ENCODE data around the gene PGAP2.
A peak's percentile ranks its signal among the peaks of the same experiment; 100 is the strongest.

PGAP2 gene

DNA sequence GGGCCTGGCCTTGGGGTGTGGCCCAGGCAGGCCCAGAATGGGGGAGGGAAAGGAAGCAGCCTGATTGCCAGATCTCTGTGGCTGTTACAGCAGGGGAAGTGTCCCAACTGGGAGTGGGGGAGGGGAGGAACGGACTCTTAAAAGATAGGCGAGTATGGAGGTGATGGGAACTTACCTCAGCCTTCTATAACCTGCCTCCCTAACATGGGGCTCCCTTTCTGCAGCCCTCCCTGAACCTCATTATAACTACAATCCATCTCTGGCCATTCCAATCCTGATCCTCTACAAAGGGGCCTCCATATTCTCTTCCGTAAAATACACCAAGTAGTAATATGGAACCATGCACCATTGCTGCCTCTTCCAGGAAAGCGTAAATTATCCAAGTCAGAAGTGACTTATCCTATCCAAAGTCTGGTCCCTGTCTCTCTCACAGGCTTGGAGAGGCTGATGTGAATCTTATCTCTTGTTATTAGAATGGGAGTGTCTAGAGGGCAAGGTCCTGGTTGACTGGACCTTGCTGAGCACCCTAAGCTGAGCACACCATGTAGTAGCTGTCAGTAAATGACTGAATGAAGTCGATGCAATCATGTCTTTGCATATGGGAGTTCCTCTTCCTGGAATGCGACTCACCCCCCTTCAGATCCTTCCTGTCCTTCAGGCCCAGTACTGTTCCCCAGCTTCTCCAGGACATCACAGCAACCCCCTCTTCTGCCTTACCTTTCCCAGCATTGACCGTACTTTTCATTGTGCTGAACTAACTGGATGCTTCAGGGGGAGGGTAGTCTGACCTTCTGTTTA is 26.5 kb downstream of the PGAP2 start:
- DNase-seq: no peak

DNA sequence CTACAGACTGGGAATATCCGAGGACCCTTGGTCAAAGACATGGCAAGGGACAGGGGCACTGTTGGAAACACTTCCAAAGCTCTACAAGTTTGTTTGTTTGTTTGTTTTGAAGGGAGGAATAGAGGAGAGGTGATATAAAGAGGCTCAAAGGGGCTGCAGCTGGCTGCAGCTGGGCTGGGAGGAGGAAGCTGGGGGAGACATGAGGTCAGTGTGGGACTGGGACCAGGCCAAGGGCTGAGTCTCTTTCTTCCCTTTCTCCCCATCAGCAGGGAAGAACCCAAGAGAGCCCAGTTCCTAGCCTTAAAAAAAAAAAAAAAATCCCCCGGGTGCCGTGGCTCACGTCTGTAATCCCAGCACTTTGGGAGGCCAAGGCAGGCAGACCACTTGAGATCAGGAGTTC is 27.4 kb downstream of the PGAP2 start:
- DNase-seq: no peak

GRCh38 chr11:3836903-3837302 is 28.5 kb downstream of the PGAP2 start:
- DNase-seq: no peak

DNA sequence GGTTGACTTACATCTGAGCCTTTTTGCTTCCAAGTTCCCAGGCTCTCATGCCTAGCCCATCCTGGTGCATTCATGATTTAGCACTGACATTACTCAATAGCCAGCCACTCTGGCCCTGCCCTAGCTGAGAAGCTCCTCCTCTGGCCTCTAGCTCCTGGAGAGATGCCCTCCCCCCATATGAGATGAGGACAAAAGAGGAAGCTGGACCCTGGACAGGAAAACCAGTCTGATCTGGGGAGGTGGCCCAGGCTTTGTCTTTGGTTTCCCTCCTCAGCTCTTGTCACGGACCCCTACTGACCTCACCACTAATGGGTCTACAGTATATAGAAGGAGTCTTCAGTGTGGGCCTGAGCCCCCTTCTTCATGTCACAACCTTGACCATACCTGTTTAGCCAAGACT is 29.4 kb downstream of the PGAP2 start:
- no peak for DNase-seq

GRCh38 chr11:3838504-3838903 is 30.1 kb downstream of the PGAP2 start:
- no peak for DNase-seq

DNA sequence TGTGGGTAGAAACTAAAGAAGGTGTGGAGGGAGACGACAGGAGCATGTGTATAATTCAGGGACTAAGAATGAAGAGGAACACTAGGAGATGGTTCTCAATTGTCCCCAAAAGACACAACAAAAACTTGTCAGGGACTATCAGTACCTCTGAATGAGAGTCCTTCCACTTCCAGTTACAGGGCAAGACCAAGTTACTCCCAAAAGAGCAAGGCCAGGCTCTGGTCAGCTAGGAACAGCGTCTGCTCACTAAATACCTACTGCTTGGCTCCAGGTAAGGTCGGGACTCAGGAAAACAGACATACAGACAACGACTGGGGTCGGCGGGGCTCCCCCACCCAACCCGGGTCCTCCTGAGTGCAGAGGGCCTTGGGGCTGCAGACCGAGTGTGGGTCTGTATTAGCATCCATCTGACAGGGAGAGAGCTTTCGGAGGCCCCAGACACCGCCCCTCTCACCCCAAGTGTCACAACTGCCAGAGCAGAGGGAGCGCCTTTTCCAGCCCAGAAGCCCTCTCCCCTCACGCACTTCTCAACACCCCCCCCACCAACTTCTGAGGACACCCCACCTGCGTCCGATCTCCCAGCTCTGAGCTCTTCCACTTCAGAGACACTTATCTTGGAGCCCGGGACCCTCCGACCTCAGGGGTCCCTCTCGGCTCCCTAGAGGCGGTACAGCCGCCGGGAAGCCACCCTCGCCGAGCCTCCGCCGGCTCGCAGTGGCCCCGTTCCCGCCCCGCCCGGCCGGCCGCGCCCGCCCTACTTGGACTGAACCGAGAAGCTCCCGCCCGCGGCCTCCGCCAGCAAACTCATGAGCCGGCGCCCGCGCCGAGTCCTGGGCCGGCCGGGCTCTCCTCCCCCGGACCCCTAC is 31.9 kb downstream of the PGAP2 start:
- no peak for DNase-seq

DNA sequence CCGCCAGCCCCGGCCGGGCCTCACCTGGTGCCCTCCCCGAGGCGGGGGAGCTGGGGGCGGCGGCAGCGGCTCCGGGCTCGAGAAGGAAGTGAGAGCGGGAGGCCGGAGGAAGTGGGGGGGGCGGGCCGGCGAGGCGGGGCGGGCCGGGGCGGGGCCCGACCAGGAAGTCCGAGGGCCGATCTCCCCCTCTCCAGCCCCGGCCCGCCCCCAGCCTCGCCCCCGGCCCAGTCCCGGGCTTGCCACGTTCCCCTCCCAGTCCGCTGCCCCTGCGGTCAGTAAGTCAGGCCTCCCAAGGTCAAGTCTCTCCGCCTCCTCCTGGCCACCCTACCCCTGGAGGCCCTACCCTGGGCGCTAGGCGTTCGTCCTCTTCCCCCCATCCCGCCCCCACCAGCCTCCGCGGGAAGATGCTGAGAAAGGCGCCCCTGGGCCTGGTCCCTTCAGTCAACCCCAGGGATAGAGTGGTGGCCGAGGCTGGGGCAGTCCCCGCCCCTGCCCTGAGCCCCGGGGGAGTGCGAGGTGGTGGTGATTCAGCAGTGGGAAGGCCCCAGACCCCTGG is 32.6 kb downstream of the PGAP2 start, which contains the start of gene RHOG:
TSS of gene RHOG (minus strand) at position 90 of the 556 bp plus-strand sequence. CDS start 12,821 bp downstream, outside the sequence.
- DNase-seq: no peak

DNA sequence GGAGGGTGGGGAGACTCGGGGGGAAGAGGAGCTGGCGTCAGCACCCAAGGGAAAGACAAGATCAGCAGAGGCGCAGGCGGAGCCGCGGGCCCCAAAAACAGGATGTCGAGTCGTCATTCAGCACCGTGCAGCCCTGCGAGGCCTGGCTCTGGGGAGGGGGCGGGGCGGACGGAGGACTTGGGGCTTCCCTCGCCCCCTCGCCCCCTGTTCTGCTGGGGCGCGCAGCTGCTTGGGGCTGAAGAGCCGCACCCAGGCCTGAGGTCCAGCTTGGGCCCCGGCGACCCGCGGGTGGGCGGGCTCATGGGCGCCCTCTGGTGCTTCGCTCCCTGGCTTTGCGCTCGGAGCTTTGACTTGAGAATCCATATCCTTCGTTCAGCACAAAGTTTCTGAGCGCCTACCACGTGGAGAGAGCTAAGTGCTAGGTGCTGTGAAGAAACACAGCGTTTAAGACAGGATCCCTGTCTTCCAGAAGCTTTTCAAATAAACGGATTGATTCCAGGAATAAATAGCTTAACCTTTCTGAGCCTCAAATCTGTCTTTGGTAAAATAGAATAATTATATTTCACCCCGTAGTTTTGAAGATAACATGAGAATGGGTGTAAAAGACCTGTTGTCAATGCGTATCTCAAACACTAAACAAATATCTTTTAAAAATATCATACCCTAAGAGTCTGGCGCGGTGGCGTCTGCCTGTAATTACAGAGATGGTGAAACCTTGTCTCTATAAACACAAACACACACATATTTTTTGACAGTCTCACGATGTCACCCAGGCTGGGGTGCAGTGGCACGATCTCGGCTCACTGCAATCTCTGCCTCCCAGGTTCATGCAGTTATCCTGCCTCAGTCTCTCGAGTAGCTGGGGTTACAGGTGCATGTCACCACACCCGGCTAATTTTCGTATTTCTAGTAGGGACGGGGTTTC is 33.3 kb downstream of the PGAP2 start:
- DNase-seq: peak; percentile 41

DNA sequence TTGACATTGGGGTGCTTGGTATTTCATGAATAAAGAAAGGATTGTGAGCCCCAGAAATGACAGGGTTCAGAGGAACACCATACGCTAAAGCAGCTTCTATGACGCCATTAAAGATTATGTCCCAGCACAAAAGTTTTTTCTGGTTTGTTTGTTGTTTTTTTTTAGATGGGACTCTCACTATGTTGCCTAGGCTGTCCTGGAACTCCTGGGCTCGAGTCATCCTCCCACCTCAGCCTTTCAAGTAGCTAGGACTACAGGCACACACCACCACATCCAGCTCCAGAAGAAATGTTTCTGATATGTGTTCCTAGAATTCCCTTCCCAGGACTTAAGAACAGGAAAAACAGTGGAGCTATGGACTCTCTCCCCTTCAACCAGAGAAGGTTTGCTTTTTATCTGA is 35.0 kb downstream of the PGAP2 start:
- no peak for DNase-seq

DNA sequence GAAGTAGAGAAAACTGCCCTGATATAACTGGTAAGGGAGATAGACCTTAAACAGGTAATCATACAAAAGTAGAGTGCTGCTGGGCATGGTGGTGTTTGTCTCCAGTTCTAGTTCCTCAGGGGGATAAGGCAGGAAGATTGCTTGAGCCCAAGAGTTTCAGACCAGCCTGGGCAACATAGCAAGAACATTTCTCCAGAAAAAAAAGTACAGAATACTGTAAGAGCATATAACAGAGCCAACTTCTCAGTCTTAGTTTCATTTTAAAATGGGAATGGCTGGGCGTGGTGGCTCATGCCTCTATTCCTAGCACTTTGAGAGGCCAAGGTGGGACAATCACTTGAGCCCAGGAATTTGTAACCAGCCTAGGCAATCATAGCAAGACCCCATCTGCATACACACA is 36.9 kb downstream of the PGAP2 start:
- no peak for DNase-seq

GRCh38 chr11:3845670-3846069 is 37.3 kb downstream of the PGAP2 start:
- no peak for DNase-seq

DNA sequence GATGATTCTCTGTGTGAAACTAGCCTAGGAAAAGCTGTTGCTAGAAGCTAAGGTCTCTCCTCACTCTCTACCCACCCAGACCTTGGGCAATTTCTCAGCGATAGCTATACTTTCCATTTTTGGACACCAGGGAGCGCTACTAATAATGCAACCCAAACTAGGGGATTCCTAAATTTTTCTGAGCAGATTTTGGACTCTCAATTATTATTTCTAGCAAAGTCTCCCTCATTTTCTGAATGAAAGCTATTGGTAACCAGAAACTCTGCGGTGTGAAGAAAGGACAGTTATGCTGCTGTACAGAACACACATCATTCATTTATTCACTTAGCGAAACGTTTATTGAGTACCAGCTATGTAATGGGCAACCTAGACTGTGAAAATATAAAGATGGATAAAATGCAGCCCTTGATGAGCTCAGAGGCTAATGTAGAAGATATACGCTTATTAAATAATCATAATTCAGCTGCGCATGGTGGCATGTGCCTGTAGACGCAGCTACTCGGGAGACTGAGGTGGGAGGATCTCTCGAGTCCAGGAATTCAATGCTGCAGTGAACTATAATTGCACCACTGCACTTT is 41.0 kb downstream of the PGAP2 start:
- DNase-seq: no peak

GRCh38 chr11:3853545-3853842 is 45.1 kb downstream of the PGAP2 start:
- no peak for DNase-seq

GRCh38 chr11:3853899-3854659 is 45.7 kb downstream of the PGAP2 start:
- no peak for DNase-seq

- DNase-seq: no peak
Observed at GRCh38 chr11:3854660-3854976, 46.3 kb downstream of the PGAP2 start.

DNA sequence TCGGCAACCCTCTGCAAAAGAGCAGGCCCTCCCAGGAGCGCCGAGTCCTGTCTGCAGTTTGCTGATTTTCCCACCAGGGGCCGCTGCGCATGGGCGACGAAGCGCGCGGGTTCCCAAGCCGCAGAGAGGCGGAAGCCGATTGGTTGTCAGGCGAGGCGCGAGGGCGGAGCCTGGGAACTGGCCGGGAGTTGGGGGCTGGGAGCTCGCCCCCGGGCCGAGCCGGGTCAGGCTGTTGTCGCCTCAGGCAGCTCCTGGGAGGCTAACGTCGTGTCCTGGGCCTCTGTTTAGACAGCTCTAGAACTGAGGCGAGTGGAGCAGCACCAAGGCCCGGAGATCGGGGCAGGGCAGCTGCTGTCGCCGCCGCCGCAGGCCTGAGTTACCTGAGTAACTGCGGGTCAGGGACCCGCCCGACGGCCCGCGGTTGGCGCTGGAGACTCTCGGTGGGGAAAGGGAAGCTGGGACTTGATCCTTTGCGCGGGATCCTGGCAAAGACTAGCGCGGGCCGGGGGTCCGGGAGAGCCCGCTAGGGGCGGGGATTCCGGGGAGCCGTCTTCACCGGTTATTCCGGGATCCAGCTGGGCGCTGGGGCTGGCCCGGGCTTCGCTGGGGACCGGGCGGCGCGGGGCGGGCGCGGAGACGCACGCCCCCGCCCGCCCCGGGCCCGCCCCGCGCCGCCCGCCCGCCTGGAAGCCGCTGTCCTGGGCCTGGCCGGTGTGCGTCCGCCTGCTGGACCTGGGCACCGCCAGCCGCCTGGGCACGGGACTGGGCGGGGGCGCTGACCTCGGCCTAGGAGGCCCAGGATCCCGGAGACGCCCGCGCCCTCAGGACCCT is 46.8 kb downstream of the PGAP2 start, which contains the start of gene STIM1:
TSS of gene STIM1 (plus strand) at position 688 of the 831 bp plus-strand sequence. CDS start 607 bp downstream, outside the sequence.
- no peak for DNase-seq

GRCh38 chr11:3855808-3856491 is 47.6 kb downstream of the PGAP2 start:
- no peak for DNase-seq

- DNase-seq: no peak
Observed at GRCh38 chr11:3856856-3857553, 48.6 kb downstream of the PGAP2 start.

GRCh38 chr11:3857628-3858027 is 49.3 kb downstream of the PGAP2 start:
- DNase-seq: no peak
